ENCODE data around the gene CLIC1. TPM values are rescaled to one million over a fixed set of nuclear protein-coding genes. Genes with fewer than 3 reads are reported as not detected.

Gene CLIC1
- total and polyA plus RNA-seq, 10 of the 15 experiments (the other 5 are each of a cell fraction or from before 2014, with no cell fraction given) = 446 to 1,266 (median 636) TPM

DNA sequence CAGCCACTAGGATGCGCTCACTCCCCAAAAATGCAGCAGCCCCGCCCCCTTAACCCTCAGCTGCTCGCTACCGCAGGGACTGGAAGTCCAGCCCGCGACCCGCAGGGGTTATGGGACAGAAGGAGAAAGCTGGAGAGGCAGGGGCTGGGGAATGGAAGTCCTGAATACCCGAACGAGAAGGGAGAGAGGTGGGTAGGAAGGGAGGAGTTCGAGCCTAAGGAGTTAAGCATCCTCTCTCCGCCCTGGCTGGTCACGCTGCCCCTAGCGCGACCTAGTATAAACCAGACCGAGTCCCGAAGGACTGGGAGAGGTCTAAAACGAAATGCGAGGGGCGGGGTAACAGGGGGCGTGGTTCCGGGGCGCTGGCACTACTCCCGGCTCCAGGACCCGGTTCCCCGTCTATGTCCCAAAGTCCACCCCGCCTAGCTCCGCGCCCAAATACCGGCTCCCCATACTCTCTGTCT is 6.8 kb downstream of the CLIC1 start (continued):
- TF ChIP-seq, protein P1, sequence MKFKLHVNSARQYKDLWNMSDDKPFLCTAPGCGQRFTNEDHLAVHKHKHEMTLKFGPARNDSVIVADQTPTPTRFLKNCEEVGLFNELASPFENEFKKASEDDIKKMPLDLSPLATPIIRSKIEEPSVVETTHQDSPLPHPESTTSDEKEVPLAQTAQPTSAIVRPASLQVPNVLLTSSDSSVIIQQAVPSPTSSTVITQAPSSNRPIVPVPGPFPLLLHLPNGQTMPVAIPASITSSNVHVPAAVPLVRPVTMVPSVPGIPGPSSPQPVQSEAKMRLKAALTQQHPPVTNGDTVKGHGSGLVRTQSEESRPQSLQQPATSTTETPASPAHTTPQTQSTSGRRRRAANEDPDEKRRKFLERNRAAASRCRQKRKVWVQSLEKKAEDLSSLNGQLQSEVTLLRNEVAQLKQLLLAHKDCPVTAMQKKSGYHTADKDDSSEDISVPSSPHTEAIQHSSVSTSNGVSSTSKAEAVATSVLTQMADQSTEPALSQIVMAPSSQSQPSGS (IDR thresholded peaks at IDR 0.05; ENCODE audit: low read length) = no peak
- TF ChIP-seq HDAC6 (IDR thresholded peaks at IDR 0.05; ENCODE audit: unreplicated experiment) (no peak), YY1 (IDR thresholded peaks at IDR 0.05; ENCODE audit: low read depth, low read length) (peak; percentile 70), FOS (IDR thresholded peaks at IDR 0.05; ENCODE audit: borderline replicate concordance, extremely low read depth, insufficient read length) (no peak), WRNIP1 (IDR thresholded peaks at IDR 0.05; ENCODE audit: borderline replicate concordance, low read depth, low read length) (no peak), E2F4 (IDR thresholded peaks at IDR 0.05; ENCODE audit: low read depth, low read length) (no peak; the same call in 1 of the 2 replicates), ZNF217 (IDR thresholded peaks at IDR 0.05) (no peak), NRF1 (conservative IDR thresholded peaks at IDR 0.05; ENCODE audit: low read depth, low read length) (no peak), TCF12 (IDR thresholded peaks at IDR 0.05; ENCODE audit: low read depth, low read length) (peak; percentile 57; the same call in 1 of the 2 replicates), MEF2B (IDR thresholded peaks at IDR 0.05; ENCODE audit: partially characterized antibody, poor library complexity, severe bottlenecking) (no peak), POU2F2 (IDR thresholded peaks at IDR 0.05; ENCODE audit: borderline replicate concordance, low read depth, low read length) (no peak), BCL3 (IDR thresholded peaks at IDR 0.05; ENCODE audit: borderline replicate concordance, insufficient read depth, low read depth, low read length, poor library complexity, severe bottlenecking) (peak; percentile 51), TCF3 (IDR thresholded peaks at IDR 0.05; ENCODE audit: borderline replicate concordance, insufficient read depth, low read depth, low read length) (no peak), CUX1 (IDR thresholded peaks at IDR 0.05; ENCODE audit: insufficient replicate concordance, low read depth, low read length) (no peak), ESRRA (IDR thresholded peaks at IDR 0.05; ENCODE audit: low read length) (0 out of 2 replicates have a peak, but pooled peaks have one; percentile 14), ZNF274 (IDR thresholded peaks at IDR 0.05; ENCODE audit: insufficient read depth, insufficient read length) (no peak), ZBTB11 (CRISPR knock-in tag; IDR thresholded peaks at IDR 0.05) (no peak)

Data from GM12878 (cell line).